Fibroblast of villous mesenchyme (primary cell): Measurements from ENCODE around the gene CDYL. TPM values are rescaled to one million over a fixed set of nuclear protein-coding genes. Genes with fewer than 3 reads are reported as not detected.

Source experiments
- DNase-seq: peaks from one replicate; pipeline ENCODE4 v3.0.0-alpha.2; 2010; ENCODE audit warnings: low read depth
- H3K4me3 ChIP-seq: 2 replicates; pipeline ENCODE4 v1.5.1; 2011; ENCODE audit warnings: low read depth, mild to moderate bottlenecking, low read length
- CTCF ChIP-seq: IDR thresholded peaks from 2 replicates; pipeline ENCODE4 v1.5.1; 2012; ENCODE audit warnings: low read depth, mild to moderate bottlenecking, low read length; ENCODE audit not compliant: insufficient read depth
- total RNA-seq: library from RNA; depleted of rRNA; stranded (reverse); fragments of >200 nt; gene quantifications from 2 replicates; pipeline ENCODE4 v1.2.3, GENCODE V29; 2012

Gene CDYL
- total RNA-seq, 1 donor: 37.1 TPM

- no peak for DNase-seq
- TF ChIP-seq CTCF: no peak
- H3K4me3 ChIP-seq: no peak overlapping the region
Measured at GRCh38 chr6:4871825-4872224, 95.6 kb downstream of the CDYL start.

GRCh38 chr6:4872841-4873240, 96.6 kb downstream of the CDYL start:
- H3K4me3 ChIP-seq: no peak overlapping the region
- DNase-seq: peak; percentile 66
- TF ChIP-seq CTCF: no peak

DNA sequence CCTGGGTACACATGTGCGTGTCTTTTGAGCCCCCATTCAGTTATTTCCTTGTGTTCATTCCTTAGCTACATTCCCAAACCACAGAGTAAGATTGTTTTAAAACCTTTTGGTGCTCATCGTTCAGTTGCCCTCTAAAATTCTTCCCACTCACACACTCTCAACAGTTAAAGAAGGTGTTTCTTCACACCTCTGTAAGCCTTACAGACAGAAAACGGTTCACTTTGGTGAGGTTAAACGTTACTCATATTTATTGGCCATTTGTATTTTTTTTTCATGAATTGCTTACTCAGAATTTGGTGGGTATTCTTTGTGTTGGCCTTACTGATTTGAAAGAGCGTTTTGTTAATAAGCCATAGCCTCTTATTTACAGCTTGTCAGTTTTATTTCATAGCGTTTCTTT, 97.7 kb downstream of the CDYL start:
- no peak for DNase-seq
- TF ChIP-seq CTCF: no peak
- no peak overlapping the region for H3K4me3 ChIP-seq

DNA sequence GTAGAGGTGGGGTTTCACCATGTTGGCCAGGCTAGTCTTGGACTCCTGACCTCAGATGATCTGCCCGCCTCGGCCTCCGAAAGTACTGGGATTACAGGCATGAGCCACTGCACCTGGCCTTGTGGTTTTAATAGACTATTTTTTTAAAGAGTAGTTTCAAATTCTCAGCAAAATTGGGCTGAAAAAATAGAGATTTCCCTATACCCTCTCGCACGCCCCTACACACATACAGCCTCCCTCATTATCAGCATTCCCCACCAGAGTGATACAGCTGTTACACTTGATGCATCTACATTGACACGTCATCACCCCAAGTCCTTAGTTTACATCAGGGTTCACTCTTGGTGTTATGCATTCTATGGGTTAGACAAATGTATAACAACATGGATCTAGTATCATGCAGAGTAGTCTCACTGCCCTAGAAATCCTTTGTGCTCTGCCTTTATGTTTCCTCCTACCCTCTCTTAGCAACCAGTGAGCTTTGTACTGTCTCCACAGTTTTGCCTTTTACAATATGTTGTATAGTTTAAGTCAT, 103.6 kb downstream of the CDYL start:
- DNase-seq: no peak

GRCh38 chr6:4880363-4880762, 104.2 kb downstream of the CDYL start:
- TF ChIP-seq CTCF: no peak
- no peak overlapping the region for H3K4me3 ChIP-seq
- DNase-seq: no peak

More for the DNA sequence above, 103.6 kb downstream of the CDYL start:
- H3K4me3 ChIP-seq: no peak overlapping the region
- no peak for TF ChIP-seq CTCF

DNA sequence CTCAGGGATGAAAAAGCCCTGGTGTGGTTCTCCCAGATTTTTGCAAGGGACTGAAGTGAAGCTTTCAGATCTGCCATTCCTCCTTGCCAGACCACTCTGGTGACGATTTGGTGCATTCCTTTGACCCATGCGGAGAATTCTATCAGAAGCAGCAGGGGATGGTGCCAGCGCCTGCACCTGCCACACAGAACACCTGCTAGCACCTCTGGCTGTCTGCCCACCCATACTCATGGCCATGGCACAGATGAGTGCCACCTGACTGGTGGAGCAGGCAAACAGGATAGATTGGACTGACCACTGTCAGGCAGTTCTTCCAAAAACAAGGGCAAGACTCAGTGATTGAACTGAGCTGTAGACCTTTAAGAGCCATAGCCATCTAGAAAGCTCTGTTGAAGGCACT, 107.1 kb downstream of the CDYL start:
- no peak overlapping the region for H3K4me3 ChIP-seq
- no peak for DNase-seq
- TF ChIP-seq CTCF: no peak

DNA sequence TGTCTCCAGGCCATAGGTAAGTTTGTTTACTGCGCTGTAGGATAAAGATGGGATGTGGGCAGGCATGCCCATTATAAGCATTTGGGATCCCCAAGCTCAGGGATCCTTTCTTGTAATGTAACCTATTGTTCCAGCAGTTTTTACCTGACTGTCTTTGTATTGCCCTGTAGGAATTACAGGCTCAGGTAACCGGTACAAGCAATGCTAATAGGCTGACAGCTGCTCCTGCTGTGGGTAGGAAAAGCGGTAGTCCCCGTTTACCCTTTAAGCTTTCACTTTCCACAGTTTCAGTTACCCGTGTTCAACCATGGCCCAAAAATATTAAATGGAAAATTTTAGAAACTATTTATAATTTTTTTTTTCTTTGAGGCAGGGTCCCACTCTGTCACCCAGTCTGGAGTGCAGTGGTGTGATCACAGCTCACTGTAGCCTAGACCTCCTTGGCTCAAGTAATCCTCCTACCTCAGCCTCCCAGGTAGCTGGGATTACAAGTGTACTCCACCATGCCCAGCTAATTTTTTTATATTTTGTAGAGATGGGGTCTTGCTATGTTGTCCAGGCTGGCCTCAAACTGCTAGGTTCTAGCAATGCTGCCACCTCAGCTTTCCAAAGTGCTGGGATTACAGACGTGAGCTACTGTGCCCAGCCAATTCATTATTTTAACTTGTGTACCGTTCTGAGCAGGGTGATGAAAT, 108.6 kb downstream of the CDYL start:
- no peak overlapping the region for H3K4me3 ChIP-seq
- no peak for DNase-seq
- no peak for TF ChIP-seq CTCF
